ENCODE results near the gene RHOBTB1. TPM values are rescaled to one million over a fixed set of nuclear protein-coding genes. Genes with fewer than 3 reads are reported as not detected.

RHOBTB1 gene
- total RNA-seq, 1 experiment from 2014 or later: 0.77 TPM

- TF ChIP-seq CTCF (IDR thresholded peaks at IDR 0.05) (peak; percentile 62), TCF7L2 (IDR thresholded peaks at IDR 0.05; ENCODE audit: low read depth, low read length) (no peak)
- H3K36me3 ChIP-seq (ENCODE audit: control insufficient read depth, insufficient read depth, low read length): no peaks in the 10 kb centered on the region
- in situ Hi-C loops (cut with HindIII; ENCODE audit: low pct_unique_long_range_greater_than_20kb, low sequenced_read_pairs): no loop called here
- H3K9me3 ChIP-seq (ENCODE audit: control insufficient read depth, insufficient read depth, low read depth, low read length): no peaks in the 10 kb centered on the region
- peaks cover 3% of the 10 kb centered on the region; the same call in 1 of the 2 replicates for H3K4me1 ChIP-seq (ENCODE audit: control insufficient read depth, insufficient read depth, low read length)
- DNase-seq (ENCODE audit: low read depth, low spot score) (no peak), ATAC-seq (peak; percentile 70; the same call in 1 of the 2 replicates)
- ChIA-PET CTCF (no interaction called here), POLR2A (no interaction called here)
- H3K27me3 ChIP-seq (ENCODE audit: control insufficient read depth, insufficient read depth, low read length): no peaks in the 10 kb centered on the region
- no peak overlapping the region for H3K4me3 ChIP-seq (ENCODE audit: low read depth in 2 of 2, low read length in 2 of 2)
- BruUV-seq (replicated peaks): no TSS peak
- no peak overlapping the region for H3K27ac ChIP-seq (ENCODE audit: low read length)
- intact Hi-C loops (cut with micrococcal nuclease; ENCODE audit: unreplicated experiment): no loop called here
Measured at GRCh38 chr10:60820093-60820754, 123.8 kb downstream of the RHOBTB1 start.

Other genes with a start within 250 kb of the RHOBTB1 start
- gene CDK1, start 165.7 kb downstream of the RHOBTB1 start, total RNA-seq (2021; ENCODE audit: unreplicated experiment): 75.5 TPM

Data from Panc1 (cell line).